ENCODE data around the gene ILF3.
"Not testable (repeated sequence)": the region's sequence is repeated elsewhere in the genome, so short reads cannot be mapped to it uniquely, and the experiment has no call there.

Gene ILF3

GRCh38 chr19:10641248-10641647 is 12.9 kb upstream of the ILF3 start:
- in situ Hi-C loops (cut with MboI; ENCODE audit: low sequenced_read_pairs), result loop anchor here (5.0 kb wide), 1 partner anchor 59 kb away; no protein-coding TSS in a partner anchor

DNA sequence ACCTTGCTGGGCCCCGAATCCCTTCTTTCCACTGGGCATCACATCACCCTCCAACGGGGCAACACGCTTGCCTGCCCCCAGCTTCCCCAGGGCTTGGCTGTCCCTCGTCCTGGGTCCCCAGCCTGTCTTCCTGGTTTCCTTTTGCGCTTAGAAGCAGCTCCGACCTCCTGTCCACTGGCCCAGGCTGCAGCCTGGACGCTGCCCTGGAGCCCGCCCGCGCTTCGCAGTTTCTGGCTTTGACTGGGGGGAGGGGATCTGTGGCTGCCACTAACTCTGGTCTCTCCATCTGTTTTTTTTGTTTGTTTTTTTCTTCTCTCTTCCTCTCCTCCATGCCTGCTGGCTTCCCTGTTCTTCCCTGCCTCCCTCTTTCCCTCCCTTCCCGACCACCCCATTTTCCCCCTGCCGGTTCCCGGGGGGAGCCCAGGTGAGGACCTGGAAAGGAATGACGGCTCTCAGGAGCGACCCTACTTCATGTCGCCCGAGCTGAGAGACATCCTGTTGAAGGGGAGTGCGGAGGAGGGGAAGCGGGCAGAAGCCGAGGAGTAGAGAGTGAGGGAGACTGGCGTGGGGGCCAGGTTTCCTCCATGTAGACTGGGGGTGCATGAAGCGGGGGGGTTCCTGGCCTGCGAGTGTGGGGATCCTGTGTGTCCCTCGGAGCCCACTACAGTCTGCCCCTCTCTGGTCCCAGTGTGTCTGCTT is 11.5 kb upstream of the ILF3 start:
- in situ Hi-C loops (cut with MboI; ENCODE audit: low sequenced_read_pairs), result loop anchor here (5.0 kb wide), 1 partner anchor 60 kb away; no protein-coding TSS in a partner anchor

GRCh38 chr19:10643172-10643967 is 10.8 kb upstream of the ILF3 start:
- in situ Hi-C loops (cut with MboI; ENCODE audit: low sequenced_read_pairs), result loop anchor here (5.0 kb wide), 1 partner anchor 61 kb away; no protein-coding TSS in a partner anchor

GRCh38 chr19:10643968-10644259 is 10.2 kb upstream of the ILF3 start:
- in situ Hi-C loops (cut with MboI; ENCODE audit: low sequenced_read_pairs), result loop anchor here (5.0 kb wide), 1 partner anchor 62 kb away; no protein-coding TSS in a partner anchor

- in situ Hi-C loops (cut with MboI; ENCODE audit: low sequenced_read_pairs), result loop anchor here (5.0 kb wide), 1 partner anchor 62 kb away; no protein-coding TSS in a partner anchor
Observed at GRCh38 chr19:10644260-10645007, 9.7 kb upstream of the ILF3 start.

DNA sequence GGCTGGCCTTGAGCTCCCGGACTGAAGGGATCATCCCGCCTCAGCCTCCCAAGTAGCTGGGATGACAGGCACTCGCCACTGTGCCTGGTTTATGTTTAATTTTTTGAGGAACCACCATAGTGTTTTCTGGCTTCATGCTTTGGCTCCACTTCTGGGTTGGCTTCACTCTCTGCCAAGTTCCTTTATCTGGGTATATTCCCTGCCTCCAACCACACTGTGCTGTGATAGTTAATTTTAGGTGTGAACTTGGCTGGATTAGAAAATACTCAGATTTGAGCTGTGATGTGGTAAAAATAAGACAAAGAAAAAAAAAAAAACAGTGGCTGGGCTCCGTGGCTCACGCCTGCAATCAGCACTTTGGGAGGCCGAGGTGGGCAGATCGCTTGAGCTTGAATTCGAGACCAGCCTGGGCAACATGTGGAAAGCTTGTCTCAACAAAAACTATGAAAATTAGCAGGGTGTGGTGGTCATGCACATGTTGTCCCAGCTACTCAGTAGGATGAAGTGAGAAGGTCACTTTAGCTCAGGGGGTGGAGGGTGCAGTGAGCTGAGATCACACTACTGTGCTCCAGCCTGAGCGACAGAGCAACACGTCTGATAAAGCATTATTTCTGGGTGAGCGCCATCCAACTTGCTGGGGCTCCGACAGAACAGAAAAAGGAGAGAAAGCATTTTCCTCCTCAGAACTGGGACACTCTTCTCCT is 7.5 kb upstream of the ILF3 start:
- in situ Hi-C loops (cut with MboI; ENCODE audit: low sequenced_read_pairs), result no loop called here

DNA sequence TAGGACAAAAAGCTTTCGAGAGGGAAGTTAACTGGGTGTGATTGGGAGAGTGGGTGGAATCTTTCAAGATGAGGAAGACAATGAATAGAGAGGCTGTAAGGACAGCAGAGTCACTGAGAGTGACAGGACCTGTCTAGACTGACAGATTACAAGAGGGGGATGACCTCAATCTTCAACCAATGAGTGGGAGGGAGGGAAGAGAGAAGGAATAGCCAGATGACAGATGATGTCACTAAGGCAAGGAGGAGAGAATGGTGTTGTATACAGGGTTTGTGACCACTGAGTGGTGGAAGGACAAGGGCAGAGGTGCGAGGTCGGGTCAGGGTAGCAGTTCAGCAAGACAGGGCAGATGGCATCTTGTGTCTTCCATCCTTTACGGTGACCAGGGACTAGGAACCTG is 5.8 kb upstream of the ILF3 start:
- in situ Hi-C loops (cut with MboI; ENCODE audit: low sequenced_read_pairs), result no loop called here

DNA sequence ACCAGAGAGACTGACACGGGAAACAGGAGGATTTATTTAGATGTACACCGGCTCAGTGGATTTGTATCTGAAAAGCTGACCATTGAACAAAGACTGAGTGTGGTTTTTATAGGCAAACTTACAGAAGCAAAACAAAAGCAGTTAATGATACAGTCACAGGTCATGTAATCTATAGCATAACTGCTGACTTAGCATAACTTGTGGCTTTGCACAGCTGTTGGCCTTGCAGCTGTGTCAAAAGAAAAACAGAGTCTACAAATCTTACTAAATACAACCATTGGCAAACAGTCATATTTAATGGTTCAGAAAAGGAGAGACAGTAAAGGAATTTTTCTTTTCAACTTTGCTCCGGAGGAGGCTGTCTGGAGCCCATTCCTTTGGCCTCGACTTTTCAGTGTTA is 2.3 kb upstream of the ILF3 start:
- in situ Hi-C loops (cut with MboI; ENCODE audit: low sequenced_read_pairs), result no loop called here

DNA sequence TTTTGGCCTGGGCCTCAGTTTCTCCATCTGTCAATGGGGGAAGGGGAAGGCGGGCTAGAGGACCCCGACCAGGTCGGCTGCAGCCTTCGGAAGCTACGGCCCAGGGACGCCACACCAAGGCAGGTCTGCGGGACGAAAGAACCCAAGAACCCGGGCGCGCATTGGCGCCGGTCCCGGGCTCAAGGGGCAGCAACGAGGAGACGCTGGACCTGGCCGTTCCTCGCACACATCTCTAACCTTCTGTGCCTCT is 739 bp upstream of the ILF3 start:
- in situ Hi-C loops (cut with MboI; ENCODE audit: low sequenced_read_pairs), result no loop called here

GRCh38 chr19:10654610-10655456 is 687 bp downstream of the ILF3 start:
- in situ Hi-C loops (cut with MboI; ENCODE audit: low sequenced_read_pairs), result no loop called here

- in situ Hi-C loops (cut with MboI; ENCODE audit: low sequenced_read_pairs), result no loop called here
Observed at GRCh38 chr19:10655457-10656312, 1.5 kb downstream of the ILF3 start.

GRCh38 chr19:10660346-10660745 is 6.2 kb downstream of the ILF3 start:
- in situ Hi-C loops (cut with MboI; ENCODE audit: low sequenced_read_pairs), result no loop called here

DNA sequence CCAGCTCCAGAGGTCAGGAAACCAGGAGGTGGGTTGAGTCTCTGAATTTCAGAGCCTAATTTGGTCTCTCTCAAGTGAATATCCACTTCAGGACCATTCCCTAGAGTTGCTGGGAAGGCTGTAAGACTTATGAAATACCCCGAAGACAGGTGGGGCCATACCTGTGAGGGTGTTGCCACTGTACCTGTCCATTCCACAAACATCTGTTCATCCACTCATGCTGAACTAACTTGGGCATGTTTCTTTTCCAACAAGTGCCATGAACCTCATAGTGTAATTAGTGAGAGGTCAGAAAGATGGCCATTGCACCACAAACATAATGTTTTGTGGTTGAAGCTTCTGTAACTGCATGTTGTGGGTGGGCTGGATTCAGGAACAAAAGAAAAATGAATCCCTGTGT is 7.8 kb downstream of the ILF3 start:
- in situ Hi-C loops (cut with MboI; ENCODE audit: low sequenced_read_pairs), result no loop called here

- in situ Hi-C loops (cut with MboI; ENCODE audit: low sequenced_read_pairs), result no loop called here
Observed at GRCh38 chr19:10662384-10663251, 8.5 kb downstream of the ILF3 start.

- in situ Hi-C loops (cut with MboI; ENCODE audit: low sequenced_read_pairs), result not testable (repeated sequence)
Observed at GRCh38 chr19:10663252-10663563, 9.1 kb downstream of the ILF3 start.

- in situ Hi-C loops (cut with MboI; ENCODE audit: low sequenced_read_pairs), result no loop called here
Observed at GRCh38 chr19:10667867-10668266, 13.7 kb downstream of the ILF3 start.

GRCh38 chr19:10669246-10669645 is 15.1 kb downstream of the ILF3 start:
- in situ Hi-C loops (cut with MboI; ENCODE audit: low sequenced_read_pairs), result no loop called here

GRCh38 chr19:10670182-10670581 is 16.0 kb downstream of the ILF3 start:
- in situ Hi-C loops (cut with MboI; ENCODE audit: low sequenced_read_pairs), result no loop called here
